Adipocyte (in vitro differentiated cells): Measurements from ENCODE around the gene KRTAP10-5.
"Not testable (repeated sequence)": the region's sequence is repeated elsewhere in the genome, so short reads cannot be mapped to it uniquely, and the experiment has no call there.

Source experiments
- DNase-seq: peaks from one replicate; pipeline ENCODE4 v3.0.0-alpha.2; 2015; ENCODE audit warnings: low read depth
- H3K27me3 ChIP-seq: replicated peaks from 2 replicates; pipeline ENCODE4 v1.7.0; 2013; ENCODE audit warnings: mild to moderate bottlenecking, low read length, moderate library complexity; ENCODE audit not compliant: control insufficient read depth, insufficient read depth
- H3K36me3 ChIP-seq: 2 replicates; pipeline ENCODE4 v1.7.0; 2013; ENCODE audit warnings: low read length, mild to moderate bottlenecking, moderate library complexity; ENCODE audit not compliant: control insufficient read depth, insufficient read depth, severe bottlenecking
- H3K4me1 ChIP-seq: 2 replicates; pipeline ENCODE4 v1.7.0; 2013; ENCODE audit warnings: mild to moderate bottlenecking, low read length, moderate library complexity; ENCODE audit not compliant: control insufficient read depth, insufficient read depth
- H3K4me3 ChIP-seq: 2 replicates; pipeline ENCODE4 v1.7.0; 2013; ENCODE audit warnings: mild to moderate bottlenecking, low read length, moderate library complexity
- H3K9ac ChIP-seq: 2 replicates; pipeline ENCODE4 v1.7.0; 2013; ENCODE audit warnings: mild to moderate bottlenecking, low read length, moderate library complexity
- H3K9me3 ChIP-seq: 2 replicates; pipeline ENCODE4 v1.7.0; 2013; ENCODE audit warnings: mild to moderate bottlenecking, low read length, moderate library complexity; ENCODE audit not compliant: control insufficient read depth

KRTAP10-5 gene

GRCh38 chr21:44617071-44617501 lies 36.7 kb upstream of the KRTAP10-5 start:
- Histone ChIP-seq H3K36me3 (no peaks in the 10 kb centered on the region), H3K9ac (no peak overlapping the region), H3K9me3 (peaks cover 19% of the 10 kb centered on the region), H3K4me1 (no peaks in the 10 kb centered on the region), H3K27me3 (no peaks in the 10 kb centered on the region), H3K4me3 (no peak overlapping the region)
- no peak for DNase-seq

GRCh38 chr21:44616591-44616926 lies 36.2 kb upstream of the KRTAP10-5 start:
- no peaks in the 10 kb centered on the region for H3K4me1 ChIP-seq
- no peaks in the 10 kb centered on the region for H3K36me3 ChIP-seq
- no peaks in the 10 kb centered on the region for H3K27me3 ChIP-seq
- peaks cover 24% of the 10 kb centered on the region for H3K9me3 ChIP-seq
- no peak for DNase-seq
- H3K4me3 ChIP-seq = no peak overlapping the region
- H3K9ac ChIP-seq = no peak overlapping the region

GRCh38 chr21:44615911-44616590 lies 35.6 kb upstream of the KRTAP10-5 start:
- Histone ChIP-seq H3K9ac (no peak overlapping the region), H3K36me3 (no peaks in the 10 kb centered on the region), H3K27me3 (no peaks in the 10 kb centered on the region), H3K4me1 (no peaks in the 10 kb centered on the region), H3K9me3 (peaks cover 29% of the 10 kb centered on the region), H3K4me3 (no peak overlapping the region)
- no peak for DNase-seq

- Histone ChIP-seq H3K27me3 (no peaks in the 10 kb centered on the region), H3K9ac (no peak overlapping the region), H3K36me3 (no peaks in the 10 kb centered on the region), H3K9me3 (peaks cover 27% of the 10 kb centered on the region), H3K4me1 (no peaks in the 10 kb centered on the region), H3K4me3 (no peak overlapping the region)
- no peak for DNase-seq
Observed at GRCh38 chr21:44615466-44615865, 35.1 kb upstream of the KRTAP10-5 start.

GRCh38 chr21:44614961-44615391 lies 34.6 kb upstream of the KRTAP10-5 start:
- no peak overlapping the region for H3K4me3 ChIP-seq
- no peaks in the 10 kb centered on the region for H3K4me1 ChIP-seq
- peaks cover 22% of the 10 kb centered on the region for H3K9me3 ChIP-seq
- H3K9ac ChIP-seq = no peak overlapping the region
- H3K36me3 ChIP-seq = no peaks in the 10 kb centered on the region
- no peak for DNase-seq
- H3K27me3 ChIP-seq = no peaks in the 10 kb centered on the region

- no peak for DNase-seq
Observed at GRCh38 chr21:44614161-44614631, 33.8 kb upstream of the KRTAP10-5 start.

GRCh38 chr21:44613386-44614155 lies 33.2 kb upstream of the KRTAP10-5 start:
- Histone ChIP-seq H3K4me3 (no peak overlapping the region), H3K36me3 (no peaks in the 10 kb centered on the region), H3K4me1 (no peaks in the 10 kb centered on the region), H3K9me3 (peaks cover 20% of the 10 kb centered on the region), H3K9ac (no peak overlapping the region), H3K27me3 (no peaks in the 10 kb centered on the region)
- DNase-seq = no peak

More at GRCh38 chr21:44614161-44614631, 33.8 kb upstream of the KRTAP10-5 start:
- no peak overlapping the region for H3K4me3 ChIP-seq
- H3K27me3 ChIP-seq = no peaks in the 10 kb centered on the region
- H3K9ac ChIP-seq = no peak overlapping the region
- H3K36me3 ChIP-seq = no peaks in the 10 kb centered on the region
- H3K4me1 ChIP-seq = no peaks in the 10 kb centered on the region
- peaks cover 19% of the 10 kb centered on the region for H3K9me3 ChIP-seq

GRCh38 chr21:44612669-44613229 lies 32.3 kb upstream of the KRTAP10-5 start:
- no peak overlapping the region for H3K9ac ChIP-seq
- no peak for DNase-seq
- H3K36me3 ChIP-seq = no peaks in the 10 kb centered on the region
- H3K27me3 ChIP-seq = no peaks in the 10 kb centered on the region
- no peak overlapping the region for H3K4me3 ChIP-seq
- H3K9me3 ChIP-seq = peaks cover 20% of the 10 kb centered on the region
- H3K4me1 ChIP-seq = no peaks in the 10 kb centered on the region

GRCh38 chr21:44612029-44612486 lies 31.7 kb upstream of the KRTAP10-5 start, which contains the start of gene KRTAP10-8:
Gene KRTAP10-8, plus strand, starts transcription at chr21:44612079. Its CDS starts 22 bp downstream, at chr21:44612101.
- H3K9ac ChIP-seq = no peak within 1 kb of the TSS
- H3K4me3 ChIP-seq = no peak within 1 kb of the TSS
- H3K27me3 ChIP-seq = no peaks in the 10 kb centered on the region
- no peaks in the 10 kb centered on the region for H3K4me1 ChIP-seq
- no peaks in the 10 kb centered on the region for H3K36me3 ChIP-seq
- DNase-seq = no peak
- peaks cover 20% of the 10 kb centered on the region for H3K9me3 ChIP-seq

GRCh38 chr21:44611551-44611950 lies 31.1 kb upstream of the KRTAP10-5 start:
- Histone ChIP-seq H3K36me3 (no peaks in the 10 kb centered on the region), H3K9ac (no peak overlapping the region), H3K4me1 (no peaks in the 10 kb centered on the region), H3K4me3 (no peak overlapping the region), H3K9me3 (peaks cover 21% of the 10 kb centered on the region), H3K27me3 (no peaks in the 10 kb centered on the region)
- DNase-seq = no peak

- H3K36me3 ChIP-seq, H3K9ac ChIP-seq, DNase-seq, H3K4me1 ChIP-seq, H3K4me3 ChIP-seq, H3K27me3 ChIP-seq: not testable (repeated sequence)
- H3K9me3 ChIP-seq = peaks cover 24% of the 10 kb centered on the region
Observed at GRCh38 chr21:44610157-44610843, 29.9 kb upstream of the KRTAP10-5 start.
